ENCODE results near the gene OS9.
A peak's percentile ranks its signal among the peaks of the same experiment; 100 is the strongest.
"Not testable (repeated sequence)": the region's sequence is repeated elsewhere in the genome, so short reads cannot be mapped to it uniquely, and the experiment has no call there.

Gene OS9, protein sequence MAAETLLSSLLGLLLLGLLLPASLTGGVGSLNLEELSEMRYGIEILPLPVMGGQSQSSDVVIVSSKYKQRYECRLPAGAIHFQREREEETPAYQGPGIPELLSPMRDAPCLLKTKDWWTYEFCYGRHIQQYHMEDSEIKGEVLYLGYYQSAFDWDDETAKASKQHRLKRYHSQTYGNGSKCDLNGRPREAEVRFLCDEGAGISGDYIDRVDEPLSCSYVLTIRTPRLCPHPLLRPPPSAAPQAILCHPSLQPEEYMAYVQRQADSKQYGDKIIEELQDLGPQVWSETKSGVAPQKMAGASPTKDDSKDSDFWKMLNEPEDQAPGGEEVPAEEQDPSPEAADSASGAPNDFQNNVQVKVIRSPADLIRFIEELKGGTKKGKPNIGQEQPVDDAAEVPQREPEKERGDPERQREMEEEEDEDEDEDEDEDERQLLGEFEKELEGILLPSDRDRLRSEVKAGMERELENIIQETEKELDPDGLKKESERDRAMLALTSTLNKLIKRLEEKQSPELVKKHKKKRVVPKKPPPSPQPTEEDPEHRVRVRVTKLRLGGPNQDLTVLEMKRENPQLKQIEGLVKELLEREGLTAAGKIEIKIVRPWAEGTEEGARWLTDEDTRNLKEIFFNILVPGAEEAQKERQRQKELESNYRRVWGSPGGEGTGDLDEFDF

DNA sequence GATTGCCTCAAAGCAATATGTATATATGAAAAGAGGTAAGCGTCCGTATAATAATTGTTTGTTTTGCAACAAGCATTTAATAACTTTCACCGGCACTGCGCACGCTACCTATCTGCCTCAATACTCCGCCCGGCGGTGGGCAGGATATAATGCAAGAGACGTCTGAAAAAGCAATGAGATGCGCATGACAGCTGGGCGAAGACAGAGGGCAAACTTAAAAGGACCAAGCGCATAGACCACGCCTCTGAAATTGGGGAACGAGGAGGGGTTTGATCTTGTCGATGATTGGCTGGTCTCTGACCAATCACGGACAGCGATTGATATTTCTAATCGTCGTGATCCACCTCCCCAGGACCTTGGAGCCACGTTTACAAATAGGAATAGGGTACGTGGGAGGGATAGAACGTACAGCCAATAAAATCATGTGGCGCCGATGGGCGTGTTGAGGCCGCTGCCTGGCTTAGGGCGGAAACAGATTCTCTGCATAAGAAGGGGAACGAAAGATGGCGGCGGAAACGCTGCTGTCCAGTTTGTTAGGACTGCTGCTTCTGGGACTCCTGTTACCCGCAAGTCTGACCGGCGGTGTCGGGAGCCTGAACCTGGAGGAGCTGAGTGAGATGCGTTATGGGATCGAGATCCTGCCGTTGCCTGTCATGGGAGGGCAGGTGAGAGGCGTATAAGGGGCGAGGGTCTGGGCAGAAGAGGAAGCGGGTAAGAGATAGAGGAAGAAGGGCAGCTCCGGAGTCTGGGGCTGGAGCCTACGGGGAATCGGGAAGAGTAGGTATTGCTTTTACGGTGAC, at the start of gene OS9:
OS9 (plus strand) TSS at position 474 of the 800 bp plus-strand sequence; CDS start at position 504, 30 bp downstream.
- peak within 1 kb of the TSS; percentile 82 to 92 (median 87) for H3K9ac ChIP-seq
- H4K20me1 ChIP-seq = peaks cover 0 to 13% (median 5%) of the 10 kb centered on the region in 11 experiments; a peak in 6 of 22 replicates
- TF ChIP-seq Cebpa-rat (IDR thresholded peaks at IDR 0.05) = no peak
- H3K27ac ChIP-seq = peak within 1 kb of the TSS; percentile 70 to 91 (median 83)
- peak within 1 kb of the TSS; percentile 69 to 89 (median 82) for H3K4me3 ChIP-seq
- H3K4me2 ChIP-seq = peak within 1 kb of the TSS; percentile 83 to 98 (median 93)
- H3K27me3 ChIP-seq = no peaks in the 10 kb centered on the region
- peaks cover 9 to 19% (median 14%) of the 10 kb centered on the region in 10 experiments for H3K4me1 ChIP-seq
- peaks cover 34 to 39% (median 36%) of the 10 kb centered on the region in 11 experiments for H3K36me3 ChIP-seq
- H3K9me3 ChIP-seq (replicated peaks in 1 of 11) = peaks cover 0 to 8% (median 0%) of the 10 kb centered on the region in 11 experiments; a peak in 2 of 22 replicates

DNA sequence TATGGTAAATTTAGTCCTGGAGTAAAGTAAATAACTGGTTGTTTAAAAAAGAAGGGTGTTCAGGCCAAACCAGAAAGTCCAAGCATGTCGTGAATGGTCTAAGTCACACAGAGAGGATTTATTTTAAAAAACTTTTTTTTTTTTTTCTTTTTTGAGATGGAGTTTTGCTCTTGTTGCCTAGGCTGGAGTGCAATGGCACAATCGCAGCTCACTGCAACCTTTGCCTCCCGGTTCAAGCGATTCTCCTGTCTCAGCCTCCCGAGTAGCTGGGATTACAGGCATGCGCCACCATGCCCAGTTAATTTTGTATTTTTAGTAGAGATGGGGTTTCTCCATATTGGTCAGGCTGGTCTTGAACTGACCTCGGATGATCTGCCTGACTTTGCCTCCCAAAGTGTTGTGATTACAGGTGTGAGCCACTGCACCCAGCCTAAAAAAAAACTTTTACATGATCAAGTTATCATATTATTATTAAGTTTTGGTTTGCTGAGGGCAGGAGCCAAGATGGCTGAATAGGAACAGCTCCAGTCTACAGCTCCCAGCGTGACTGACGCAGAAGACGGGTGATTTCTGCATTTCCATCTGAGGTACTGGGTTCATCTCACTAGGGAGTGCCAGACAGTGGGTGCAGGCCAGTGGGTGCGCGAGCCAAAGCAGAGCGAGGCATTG, 47.8 kb upstream of the OS9 start:
- not testable (repeated sequence) for H3K4me1 ChIP-seq, H3K4me2 ChIP-seq, H3K4me3 ChIP-seq, H4K20me1 ChIP-seq, H3K9ac ChIP-seq, H3K27me3 ChIP-seq, H3K36me3 ChIP-seq, H3K27ac ChIP-seq
- H3K9me3 ChIP-seq (replicated peaks in 1 of 11) = peaks cover 35 to 46% (median 37%) of the 10 kb centered on the region in 11 experiments

DNA sequence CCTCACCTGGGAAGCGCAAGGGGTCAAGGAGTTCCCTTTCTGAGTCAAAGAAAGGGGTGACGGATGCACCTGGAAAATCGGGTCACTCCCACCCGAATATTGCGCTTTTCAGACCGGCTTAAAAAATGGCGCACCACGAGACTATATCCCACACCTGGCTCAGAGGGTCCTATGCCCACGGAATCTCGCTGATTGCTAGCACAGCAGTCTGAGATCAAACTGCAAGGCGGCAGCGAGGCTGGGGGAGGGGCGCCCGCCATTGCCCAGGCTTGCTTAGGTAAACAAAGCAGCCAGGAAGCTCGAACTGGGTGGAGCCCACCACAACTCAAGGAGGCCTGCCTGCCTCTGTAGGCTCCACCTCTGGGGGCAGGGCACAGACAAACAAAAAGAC, 47.3 kb upstream of the OS9 start:
- H3K27me3 ChIP-seq, H3K4me3 ChIP-seq, H3K4me2 ChIP-seq, H3K4me1 ChIP-seq, H3K36me3 ChIP-seq, H3K27ac ChIP-seq, H3K9ac ChIP-seq, H4K20me1 ChIP-seq: not testable (repeated sequence)
- peaks cover 35 to 46% (median 37%) of the 10 kb centered on the region in 11 experiments for H3K9me3 ChIP-seq (replicated peaks in 1 of 11)

DNA sequence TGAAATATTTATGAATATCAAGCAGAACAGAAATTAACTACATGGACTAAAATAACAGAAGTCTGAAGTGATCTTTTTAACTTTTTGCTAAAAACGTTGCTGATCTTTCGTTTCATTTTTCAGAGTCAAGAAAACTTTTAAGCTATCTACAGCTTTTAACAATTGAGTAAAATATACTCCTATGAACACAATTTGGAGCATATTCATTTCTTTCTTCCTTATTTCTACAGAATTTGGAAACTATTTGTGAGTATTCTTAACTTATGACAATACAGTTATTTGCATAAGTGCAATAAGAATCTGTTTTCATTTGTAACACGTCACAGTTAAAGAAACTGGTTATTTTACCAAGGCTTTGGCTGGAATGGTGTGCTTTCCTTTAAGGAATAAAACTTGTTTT, 39.9 kb upstream of the OS9 start:
- H3K9me3 ChIP-seq (replicated peaks in 1 of 11) = peaks cover 39 to 52% (median 45%) of the 10 kb centered on the region in 11 experiments
- H3K36me3 ChIP-seq = no peaks in the 10 kb centered on the region
- no peak overlapping the region for H3K4me2 ChIP-seq
- H3K27ac ChIP-seq = no peak overlapping the region
- TF ChIP-seq Cebpa-rat (IDR thresholded peaks at IDR 0.05) = no peak
- H3K27me3 ChIP-seq = no peaks in the 10 kb centered on the region
- no peak overlapping the region for H3K4me3 ChIP-seq
- no peak overlapping the region for H3K9ac ChIP-seq
- no peaks in the 10 kb centered on the region for H4K20me1 ChIP-seq
- H3K4me1 ChIP-seq = no peaks in the 10 kb centered on the region

DNA sequence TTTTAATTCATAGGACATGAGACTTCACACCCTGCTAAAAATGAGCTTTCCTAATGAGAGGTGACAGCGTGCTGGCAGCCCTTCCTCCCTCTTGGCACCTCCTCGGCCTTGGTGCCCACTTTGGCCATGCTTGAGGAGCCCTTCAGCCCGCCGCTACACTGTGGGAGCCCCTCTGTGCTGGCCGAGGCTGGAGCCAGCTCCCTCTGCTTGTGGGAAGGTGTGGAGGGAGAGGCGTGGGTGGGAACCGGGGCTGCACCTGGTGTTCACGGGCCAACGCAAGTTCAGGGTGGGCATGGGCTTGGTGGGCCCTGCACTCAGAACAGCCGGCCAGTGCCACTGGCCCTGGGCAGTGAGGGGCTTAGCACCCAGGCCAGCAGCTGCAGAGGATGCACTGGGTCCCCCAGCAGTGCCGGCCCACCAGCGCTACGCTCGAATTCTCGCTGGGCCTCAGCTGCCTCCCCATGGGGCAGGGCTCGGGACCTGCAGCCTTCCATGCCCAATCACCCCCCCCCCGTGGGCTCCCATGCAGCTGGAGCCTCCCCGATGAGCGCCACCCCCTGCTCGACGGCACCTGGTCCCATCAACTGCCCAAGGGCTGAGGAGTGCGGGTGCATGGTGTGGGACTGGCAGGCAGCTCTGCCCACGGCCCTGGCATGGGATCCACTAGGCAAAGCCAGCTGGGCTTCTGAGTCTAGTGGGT, 38.2 kb upstream of the OS9 start:
- no peaks in the 10 kb centered on the region for H4K20me1 ChIP-seq

DNA sequence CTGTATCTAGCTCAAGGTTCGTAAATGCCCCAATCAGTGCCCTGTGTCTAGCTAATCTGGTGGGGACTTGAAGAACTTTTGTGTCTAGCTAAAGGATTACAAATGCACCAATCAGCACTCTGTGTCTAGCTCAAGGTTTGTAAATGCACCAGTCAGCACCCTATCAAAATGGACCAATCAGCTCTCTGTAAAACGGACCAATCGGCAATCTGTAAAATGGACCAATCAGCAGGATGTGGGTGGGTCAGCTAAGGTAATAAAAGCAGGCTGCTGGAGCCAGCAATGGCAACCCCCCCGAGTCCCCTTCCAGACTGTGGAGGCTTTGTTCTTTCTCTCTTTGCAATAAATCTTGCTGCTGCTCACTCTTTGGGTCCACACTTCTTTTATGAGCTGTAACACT, 37.5 kb upstream of the OS9 start:
- H3K4me2 ChIP-seq, H3K4me3 ChIP-seq, H4K20me1 ChIP-seq, H3K9ac ChIP-seq, H3K27ac ChIP-seq, H3K27me3 ChIP-seq, H3K4me1 ChIP-seq, H3K36me3 ChIP-seq: not testable (repeated sequence)
- peaks cover 63 to 76% (median 68%) of the 10 kb centered on the region in 11 experiments for H3K9me3 ChIP-seq (replicated peaks in 1 of 11)

More for the DNA sequence above, 38.2 kb upstream of the OS9 start:
- Histone ChIP-seq H3K36me3 (no peaks in the 10 kb centered on the region), H3K9ac (no peak overlapping the region), H3K9me3 (replicated peaks in 1 of 11) (peaks cover 56 to 68% (median 61%) of the 10 kb centered on the region in 11 experiments), H3K27ac (no peak overlapping the region), H3K4me1 (no peaks in the 10 kb centered on the region), H3K4me2 (no peak overlapping the region), H3K4me3 (no peak overlapping the region), H3K27me3 (no peaks in the 10 kb centered on the region)
- TF ChIP-seq Cebpa-rat (IDR thresholded peaks at IDR 0.05) = no peak

DNA sequence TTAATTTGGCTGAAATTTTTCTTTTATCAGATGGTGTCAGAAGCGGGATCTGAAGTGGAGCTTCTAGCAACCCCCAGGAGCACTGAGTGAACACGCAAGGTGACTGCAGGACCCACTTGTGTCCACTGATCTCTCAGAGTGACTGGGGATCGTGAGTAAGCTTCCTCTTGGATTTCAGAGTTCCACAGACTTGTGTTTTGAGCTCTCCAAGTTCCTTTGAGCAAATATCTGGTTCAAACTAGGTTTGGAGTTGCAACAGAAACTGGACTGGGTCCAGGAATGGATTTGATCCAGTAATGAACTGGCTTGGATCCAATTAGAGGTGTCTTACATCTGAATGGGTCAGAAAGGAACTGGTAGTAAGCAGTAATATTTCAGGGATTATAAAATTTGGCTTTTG, 36.2 kb upstream of the OS9 start:
- Histone ChIP-seq H3K36me3 (no peaks in the 10 kb centered on the region), H3K4me2 (no peak overlapping the region), H3K27me3 (no peaks in the 10 kb centered on the region), H3K4me3 (no peak overlapping the region), H3K27ac (no peak overlapping the region), H3K9ac (no peak overlapping the region), H4K20me1 (no peaks in the 10 kb centered on the region), H3K4me1 (no peaks in the 10 kb centered on the region), H3K9me3 (replicated peaks in 1 of 11) (peaks cover 73 to 84% (median 77%) of the 10 kb centered on the region in 11 experiments)
- no peak for TF ChIP-seq Cebpa-rat (IDR thresholded peaks at IDR 0.05)

DNA sequence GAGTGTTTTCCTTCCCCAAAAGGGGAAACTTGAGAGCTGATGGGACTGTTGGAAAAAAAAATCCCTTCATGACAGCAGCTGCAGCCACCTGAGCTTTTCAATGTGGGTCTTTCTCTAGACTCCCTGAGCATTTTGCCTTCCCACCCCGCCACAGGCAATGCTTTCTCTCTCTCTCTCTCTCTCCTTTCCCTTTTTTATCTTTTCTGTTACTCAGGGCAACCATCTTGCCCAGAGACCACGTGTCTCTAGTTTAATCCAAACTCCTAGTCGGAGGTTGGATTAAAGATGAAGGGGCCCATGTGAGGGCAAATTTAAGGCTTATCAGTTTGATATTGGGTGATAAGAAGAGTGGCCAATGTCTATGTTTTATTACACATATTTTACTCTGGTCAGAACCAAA, 35.0 kb upstream of the OS9 start:
- H3K27me3 ChIP-seq = no peaks in the 10 kb centered on the region
- no peak for TF ChIP-seq Cebpa-rat (IDR thresholded peaks at IDR 0.05)
- no peak overlapping the region for H3K27ac ChIP-seq
- peaks cover 73 to 84% (median 78%) of the 10 kb centered on the region in 11 experiments for H3K9me3 ChIP-seq (replicated peaks in 1 of 11)
- H3K4me1 ChIP-seq = no peaks in the 10 kb centered on the region
- no peak overlapping the region for H3K4me2 ChIP-seq
- no peak overlapping the region for H3K9ac ChIP-seq
- no peak overlapping the region for H3K4me3 ChIP-seq
- H4K20me1 ChIP-seq = no peaks in the 10 kb centered on the region
- H3K36me3 ChIP-seq = no peaks in the 10 kb centered on the region

Data from BLaER1 treated with 17β-estradiol and CSF1 and Interleukin-3, amounts not matched to agents 10 nM and 100 nM (cell line).